Right lobe of liver (tissue), 4 donors: ENCODE measurements around the gene STRAP.

Experiments
- CTCF ChIP-seq, 4 donors: fragments of 200-600 bp in 3 of 4; fragments of 450-650 bp in 1 of 4; IDR thresholded peaks; one replicate each; pipeline versions ENCODE4 v1.5.1 to v1.8.0; 2016 to 2022; ENCODE audit warnings: antibody characterized with exemption in 4 of 4, mild to moderate bottlenecking in 2 of 4
- POLR2A ChIP-seq: fragments of 450-650 bp; IDR thresholded peaks from one replicate; pipeline ENCODE4 v1.6.1; 2017; ENCODE audit warnings: antibody characterized with exemption, mild to moderate bottlenecking
- donor health status: DM: no; HTN: no; CAD: no.
- donor health status: DM: no; HTN: no; CAD: no.
- donor health status: DM: no; HTN: yes; CAD: no.

GRCh38 chr12:15879413-15879812, 2.8 kb upstream of the STRAP start:
- TF ChIP-seq CTCF (IDR thresholded peaks at IDR 0.05) (no peak), POLR2A (no peak)
